GM12878 (cell line): ENCODE results near the gene ING3. TPM values are rescaled to one million over a fixed set of nuclear protein-coding genes. Genes with fewer than 3 reads are reported as not detected.

ENCODE experiments used
- CBX5 ChIP-seq: sonication (generic); IDR thresholded peaks from 2 replicates; pipeline ENCODE4 v1.6.1; 2016; ENCODE audit warnings: low read depth, moderate library complexity, mild to moderate bottlenecking, inconsistent platforms
- CEBPB ChIP-seq, 2 experiments: fragments of 150-350 bp in 1 of 2; IDR thresholded peaks; 2 replicates each; pipeline ENCODE4 v1.6.1; 2012 to 2014; ENCODE audit warnings: low read depth in 2 of 2, low read length in 2 of 2, borderline replicate concordance in 1 of 2, inconsistent platforms in 1 of 2
- CEBPZ ChIP-seq: fragments of 150-350 bp; IDR thresholded peaks from 2 replicates; pipeline ENCODE4 v1.6.1; 2016; ENCODE audit warnings: low read depth, low read length
- CREB1 ChIP-seq: IDR thresholded peaks from 2 replicates; pipeline ENCODE4 v1.6.1; 2012; ENCODE audit warnings: low read depth, mild to moderate bottlenecking, inconsistent platforms
- NKRF ChIP-seq: fragments of 450-650 bp; conservative IDR thresholded peaks from 2 replicates; pipeline ENCODE4 v1.6.1; 2017; ENCODE audit warnings: mild to moderate bottlenecking, moderate library complexity
- PAX5 ChIP-seq: IDR thresholded peaks from 2 replicates; pipeline ENCODE4 v1.6.1; 2011; ENCODE audit warnings: low read depth, low read length, borderline replicate concordance
- PML ChIP-seq: IDR thresholded peaks from 2 replicates; pipeline ENCODE4 v1.6.1; 2012; ENCODE audit warnings: low read length, inconsistent platforms
- ZBED1 ChIP-seq: IDR thresholded peaks from 2 replicates; pipeline ENCODE4 v1.6.1; 2016; ENCODE audit warnings: borderline replicate concordance
- ZNF622 ChIP-seq: fragments of 450-650 bp; IDR thresholded peaks from 2 replicates; pipeline ENCODE4 v1.6.1; 2017; ENCODE audit warnings: mild to moderate bottlenecking, inconsistent platforms
- polyA plus RNA-seq, 11 experiments: library from polyadenylated mRNA; depleted of rRNA in 4 of 11; unstranded in 6 of 11; stranded (reverse) in 5 of 11; fragments of >200 nt; fragmentation: Nextera tagmentation in 4 of 11; fragmentation: Illumina TruSeq in 1 of 11; extraction: Ambion mirVana in 4 of 11; extraction: Trizol in 1 of 11; gene quantifications; 1 replicate in 1 of 11; 2 replicates in 10 of 11; pipeline versions ENCODE4 v1.2.1 to v1.2.3, GENCODE V29; 2011 to 2016; ENCODE audit warnings: inconsistent platforms in 2 of 11, missing spikeins in 2 of 11, low read depth in 1 of 11
- total RNA-seq, 4 experiments: library from RNA; depleted of rRNA in 3 of 4; stranded (reverse); fragments of >200 nt in 3 of 4; fragmentation: Illumina TruSeq in 1 of 4; extraction: Trizol in 1 of 4; gene quantifications; 2 replicates each; pipeline versions ENCODE4 v1.2.1 to v1.2.3, GENCODE V29; 2013 to 2021
- TF ChIP-seq, protein P1 (sequence below): IDR thresholded peaks from 2 replicates; pipeline ENCODE4 v1.6.1; 2012; ENCODE audit warnings: low read depth, low read length, improper control_type of control experiment

Gene ING3
- total and polyA plus RNA-seq, 10 of the 15 experiments (the other 5 are each of a cell fraction or from before 2014, with no cell fraction given), result 12.1 to 60.8 (median 28.8) TPM

DNA sequence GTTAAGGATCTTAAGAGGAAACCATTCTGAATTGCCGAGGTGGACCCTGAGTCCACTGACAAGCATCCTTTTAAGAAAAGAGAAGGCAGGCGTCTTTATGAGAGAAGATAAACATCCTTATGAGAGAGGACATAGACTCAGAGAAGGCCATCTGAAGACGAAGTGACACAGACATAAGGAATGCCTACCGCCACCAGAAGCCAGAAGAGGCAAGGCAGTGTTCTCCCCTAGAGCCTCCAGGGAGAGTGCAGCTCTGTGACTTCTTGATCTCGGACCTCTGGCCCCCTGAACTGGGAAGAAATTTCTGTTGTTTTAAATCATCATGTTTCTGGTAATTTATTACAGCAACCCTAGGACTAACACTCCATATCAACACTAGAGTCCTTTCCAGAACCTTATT is 25.2 kb upstream of the ING3 start (continued):
- TF ChIP-seq PML, result no peak
- no peak for TF ChIP-seq ZBED1
- TF ChIP-seq CBX5, result no peak
- TF ChIP-seq CREB1, result no peak
- no peak for TF ChIP-seq NKRF
- no peak for TF ChIP-seq CEBPB (IDR thresholded peaks at IDR 0.05; ENCODE audit: borderline replicate concordance in 1 of 2, low read depth in 2 of 2, low read length in 2 of 2)
- TF ChIP-seq, protein P1, sequence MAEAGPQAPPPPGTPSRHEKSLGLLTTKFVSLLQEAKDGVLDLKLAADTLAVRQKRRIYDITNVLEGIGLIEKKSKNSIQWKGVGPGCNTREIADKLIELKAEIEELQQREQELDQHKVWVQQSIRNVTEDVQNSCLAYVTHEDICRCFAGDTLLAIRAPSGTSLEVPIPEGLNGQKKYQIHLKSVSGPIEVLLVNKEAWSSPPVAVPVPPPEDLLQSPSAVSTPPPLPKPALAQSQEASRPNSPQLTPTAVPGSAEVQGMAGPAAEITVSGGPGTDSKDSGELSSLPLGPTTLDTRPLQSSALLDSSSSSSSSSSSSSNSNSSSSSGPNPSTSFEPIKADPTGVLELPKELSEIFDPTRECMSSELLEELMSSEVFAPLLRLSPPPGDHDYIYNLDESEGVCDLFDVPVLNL, result no peak
- TF ChIP-seq PAX5, result no peak
- TF ChIP-seq ZNF622, result no peak
- no peak for TF ChIP-seq CEBPZ
